Activated CD4-positive, alpha-beta T cell treated with anti-CD3 and anti-CD28 coated beads for 36 hours (primary cell): ENCODE data around the gene KRTAP4-3. TPM values are rescaled to one million over a fixed set of nuclear protein-coding genes. Genes with fewer than 3 reads are reported as not detected.
"Not testable (repeated sequence)": the region's sequence is repeated elsewhere in the genome, so short reads cannot be mapped to it uniquely, and the experiment has no call there.

Experiments used
- ATAC-seq: fragments of 200-7000 bp; cut with Tn5 transposase; one replicate; pipeline ENCODE4 v1.10.0; 2021; ENCODE audit warnings: mild to moderate bottlenecking, moderate library complexity
- CTCF ChIA-PET: fragments of 350-600 bp; sonication (Branson Sonifier 250); formaldehyde crosslinking; loops from one replicate; lab custom pipeline; 2021; ENCODE audit warnings: antibody characterized with exemption; lab: Charles Lee
- POLR2A ChIA-PET: fragments of 350-600 bp; sonication (Branson Sonifier 250); formaldehyde crosslinking; loops from one replicate; lab custom pipeline; 2021; ENCODE audit warnings: antibody characterized with exemption, inconsistent platforms; lab: Charles Lee
- DNase-seq: peaks from one replicate; pipeline ENCODE4 v3.0.0-alpha.2; 2020
- H3K27ac Mint-ChIP-seq: one replicate; pipeline ENCODE4 v1.8.0; 2021; ENCODE audit warnings: mixed read lengths
- H3K27me3 Mint-ChIP-seq: one replicate; pipeline ENCODE4 v1.8.0; 2021; ENCODE audit warnings: mixed read lengths
- H3K36me3 Mint-ChIP-seq: one replicate; pipeline ENCODE4 v1.8.0; 2021; ENCODE audit warnings: low read depth, mixed read lengths
- H3K4me1 Mint-ChIP-seq: one replicate; pipeline ENCODE4 v1.8.0; 2021; ENCODE audit warnings: mixed read lengths
- H3K4me3 Mint-ChIP-seq: one replicate; pipeline ENCODE4 v1.8.0; 2021; ENCODE audit warnings: mild to moderate bottlenecking, moderate library complexity, mixed read lengths
- H3K9me3 Mint-ChIP-seq: one replicate; pipeline ENCODE4 v1.8.0; 2021; ENCODE audit warnings: low read depth, mixed read lengths
- intact Hi-C, 2 experiments: fragments of 100-400 bp; cut with DNase I in 1 of 2; cut with micrococcal nuclease in 1 of 2; formaldehyde crosslinking; loops; one replicate each; pipeline versions ENCODE4 v1.14.2 to v1.15.1; 2022 to 2024; cut with DNase I, micrococcal nuclease
- total RNA-seq, 2 experiments: library from RNA; stranded (reverse); gene quantifications; one replicate each; pipeline ENCODE4 v1.2.3, GENCODE V29; 2021

KRTAP4-3 gene
- not detected for total RNA-seq

GRCh38 chr17:41168121-41168520 lies at the start of gene KRTAP4-3:
Gene KRTAP4-3 (minus strand): TSS chr17:41168221. CDS start chr17:41168172, 49 bp downstream.
- ChIA-PET CTCF (no interaction called here), POLR2A (no interaction called here)

GRCh38 chr17:41215681-41216080 lies 47.7 kb upstream of the KRTAP4-3 start:
- ChIA-PET POLR2A (no interaction called here), CTCF (interaction anchor here (0.6 kb wide), 1 partner anchor 308 kb away, joined by 3 read pairs; no protein-coding TSS in a partner anchor)
- H3K36me3 Mint-ChIP-seq = no peaks in the 10 kb centered on the region
- intact Hi-C loops = no loop called here
- DNase-seq (no peak), ATAC-seq (no peak)
- H3K4me3 Mint-ChIP-seq = no peak overlapping the region
- no peak overlapping the region for H3K27ac Mint-ChIP-seq
- peaks cover 4% of the 10 kb centered on the region for H3K9me3 Mint-ChIP-seq
- H3K4me1 Mint-ChIP-seq = peaks cover 8% of the 10 kb centered on the region
- H3K27me3 Mint-ChIP-seq = peaks cover 7% of the 10 kb centered on the region

More at GRCh38 chr17:41168121-41168520, at the start of gene KRTAP4-3:
- ATAC-seq = no peak
- DNase-seq = no peak
- Mint-ChIP-seq H3K27me3 (peaks cover 2% of the 10 kb centered on the region), H3K9me3 (no peaks in the 10 kb centered on the region), H3K4me1 (no peaks in the 10 kb centered on the region), H3K36me3 (no peaks in the 10 kb centered on the region), H3K4me3 (no peak within 1 kb of the TSS), H3K27ac (no peak within 1 kb of the TSS)
- intact Hi-C loops = no loop called here

- H3K27ac Mint-ChIP-seq = no peak overlapping the region
- ChIA-PET CTCF (interaction anchor here (0.6 kb wide), 1 partner anchor 397 kb away, joined by 3 read pairs; no protein-coding TSS in a partner anchor), POLR2A (no interaction called here)
- intact Hi-C loops = no loop called here
- no peak overlapping the region for H3K4me3 Mint-ChIP-seq
- peaks cover 7% of the 10 kb centered on the region for H3K27me3 Mint-ChIP-seq
- DNase-seq (no peak), ATAC-seq (no peak)
- peaks cover 8% of the 10 kb centered on the region for H3K4me1 Mint-ChIP-seq
- no peaks in the 10 kb centered on the region for H3K9me3 Mint-ChIP-seq
- H3K36me3 Mint-ChIP-seq = no peaks in the 10 kb centered on the region
These were observed 44.6 kb upstream of the KRTAP4-3 start for GRCh38 chr17:41212524-41213169.

GRCh38 chr17:41211845-41212466 lies 43.9 kb upstream of the KRTAP4-3 start:
- ChIA-PET CTCF (interaction anchor here (0.6 kb wide), 1 partner anchor 396 kb away, joined by 3 read pairs; no protein-coding TSS in a partner anchor), POLR2A (no interaction called here)
- peaks cover 7% of the 10 kb centered on the region for H3K27me3 Mint-ChIP-seq
- H3K9me3 Mint-ChIP-seq = no peaks in the 10 kb centered on the region
- no peaks in the 10 kb centered on the region for H3K36me3 Mint-ChIP-seq
- DNase-seq (no peak), ATAC-seq (peak; percentile 57)
- H3K4me3 Mint-ChIP-seq = no peak overlapping the region
- H3K4me1 Mint-ChIP-seq = peaks cover 8% of the 10 kb centered on the region
- H3K27ac Mint-ChIP-seq = no peak overlapping the region
- intact Hi-C loops = no loop called here

GRCh38 chr17:41199421-41200078 lies 31.5 kb upstream of the KRTAP4-3 start:
- Mint-ChIP-seq H3K4me1 (no peaks in the 10 kb centered on the region), H3K27ac (no peak overlapping the region)
- CTCF ChIA-PET = no interaction called here

GRCh38 chr17:41196068-41196467 lies 28.0 kb upstream of the KRTAP4-3 start:
- ChIA-PET POLR2A (no interaction called here), CTCF (interaction anchor here (1.5 kb wide), 1 partner anchor 14 kb away, joined by 3 read pairs; no protein-coding TSS in a partner anchor)

More at GRCh38 chr17:41199421-41200078, 31.5 kb upstream of the KRTAP4-3 start:
- Mint-ChIP-seq H3K4me3 (no peak overlapping the region), H3K9me3 (peaks cover 5% of the 10 kb centered on the region), H3K36me3 (no peaks in the 10 kb centered on the region), H3K27me3 (no peaks in the 10 kb centered on the region)
- DNase-seq (no peak), ATAC-seq (no peak)
- intact Hi-C loops = no loop called here
- POLR2A ChIA-PET = no interaction called here

GRCh38 chr17:41190328-41190727 lies 22.3 kb upstream of the KRTAP4-3 start:
- H3K36me3 Mint-ChIP-seq = peaks cover 3% of the 10 kb centered on the region
- H3K27ac Mint-ChIP-seq = no peak overlapping the region
- ChIA-PET POLR2A (no interaction called here), CTCF (no interaction called here)
- no peak overlapping the region for H3K4me3 Mint-ChIP-seq
- H3K9me3 Mint-ChIP-seq = peaks cover 3% of the 10 kb centered on the region
- H3K27me3 Mint-ChIP-seq = peaks cover 4% of the 10 kb centered on the region
- DNase-seq (no peak), ATAC-seq (no peak)
- H3K4me1 Mint-ChIP-seq = no peaks in the 10 kb centered on the region
- intact Hi-C loops = no loop called here

More at GRCh38 chr17:41196068-41196467, 28.0 kb upstream of the KRTAP4-3 start:
- intact Hi-C loops = no loop called here
- no peak for ATAC-seq
- H3K9me3 Mint-ChIP-seq = peaks cover 8% of the 10 kb centered on the region
- no peak for DNase-seq
- H3K27ac Mint-ChIP-seq = no peak overlapping the region
- no peak overlapping the region for H3K4me3 Mint-ChIP-seq
- no peaks in the 10 kb centered on the region for H3K27me3 Mint-ChIP-seq
- H3K36me3 Mint-ChIP-seq = peaks cover 3% of the 10 kb centered on the region
- H3K4me1 Mint-ChIP-seq = no peaks in the 10 kb centered on the region

- CTCF ChIA-PET, H3K27me3 Mint-ChIP-seq, intact Hi-C loops, POLR2A ChIA-PET, H3K27ac Mint-ChIP-seq, ATAC-seq, H3K4me1 Mint-ChIP-seq, H3K36me3 Mint-ChIP-seq, H3K4me3 Mint-ChIP-seq, DNase-seq, H3K9me3 Mint-ChIP-seq: not testable (repeated sequence)
These were observed 21.9 kb upstream of the KRTAP4-3 start, which contains the start of gene KRTAP9-1 for GRCh38 chr17:41189837-41190318. Gene KRTAP9-1 (plus strand): TSS chr17:41189887. CDS start chr17:41189887, 0 bp downstream.

- CTCF ChIA-PET = interaction anchor here (0.7 to 1.7 kb wide), 2 partner anchors 8 to 14 kb away, joined by 3 to 4 read pairs; no protein-coding TSS in a partner anchor
These were observed 18.9 kb upstream of the KRTAP4-3 start for GRCh38 chr17:41186872-41187271.

GRCh38 chr17:41185001-41185400 lies 17.0 kb upstream of the KRTAP4-3 start:
- intact Hi-C loops = no loop called here
- no peak for DNase-seq
- Mint-ChIP-seq H3K4me3 (no peak overlapping the region), H3K9me3 (no peaks in the 10 kb centered on the region), H3K27me3 (peaks cover 4% of the 10 kb centered on the region), H3K4me1 (no peaks in the 10 kb centered on the region), H3K36me3 (no peaks in the 10 kb centered on the region), H3K27ac (no peak overlapping the region)
- ChIA-PET CTCF (interaction anchor here (0.8 kb wide), 1 partner anchor 420 kb away, joined by 3 read pairs; no protein-coding TSS in a partner anchor), POLR2A (no interaction called here)
- no peak for ATAC-seq

More at GRCh38 chr17:41186872-41187271, 18.9 kb upstream of the KRTAP4-3 start:
- Mint-ChIP-seq H3K27ac (no peak overlapping the region), H3K4me1 (no peaks in the 10 kb centered on the region), H3K27me3 (peaks cover 4% of the 10 kb centered on the region), H3K36me3 (no peaks in the 10 kb centered on the region), H3K4me3 (no peak overlapping the region), H3K9me3 (no peaks in the 10 kb centered on the region)
- ATAC-seq (no peak), DNase-seq (no peak)
- intact Hi-C loops = no loop called here
- POLR2A ChIA-PET = no interaction called here

GRCh38 chr17:41184480-41184961 lies 16.5 kb upstream of the KRTAP4-3 start, which contains the start of gene KRTAP4-1:
Gene KRTAP4-1 (minus strand): TSS chr17:41184911. CDS start chr17:41184854, 57 bp downstream.
- Mint-ChIP-seq H3K36me3 (no peaks in the 10 kb centered on the region), H3K4me1 (no peaks in the 10 kb centered on the region), H3K4me3 (no peak within 1 kb of the TSS), H3K27ac (no peak within 1 kb of the TSS), H3K9me3 (no peaks in the 10 kb centered on the region), H3K27me3 (peaks cover 4% of the 10 kb centered on the region)
- intact Hi-C loops = no loop called here
- CTCF ChIA-PET = interaction anchor here (0.8 kb wide), 1 partner anchor 421 kb away, joined by 3 read pairs; no protein-coding TSS in a partner anchor
- DNase-seq (no peak), ATAC-seq (no peak)
- POLR2A ChIA-PET = no interaction called here
